GM10847 (cell line): Measurements from ENCODE around the gene GALNT12.

ENCODE experiments used
- POLR2A ChIP-seq: IDR thresholded peaks from 2 replicates; pipeline ENCODE4 v1.6.1; 2011; ENCODE audit not compliant: insufficient read length; ENCODE audit errors: extremely low read depth

GALNT12 gene

DNA sequence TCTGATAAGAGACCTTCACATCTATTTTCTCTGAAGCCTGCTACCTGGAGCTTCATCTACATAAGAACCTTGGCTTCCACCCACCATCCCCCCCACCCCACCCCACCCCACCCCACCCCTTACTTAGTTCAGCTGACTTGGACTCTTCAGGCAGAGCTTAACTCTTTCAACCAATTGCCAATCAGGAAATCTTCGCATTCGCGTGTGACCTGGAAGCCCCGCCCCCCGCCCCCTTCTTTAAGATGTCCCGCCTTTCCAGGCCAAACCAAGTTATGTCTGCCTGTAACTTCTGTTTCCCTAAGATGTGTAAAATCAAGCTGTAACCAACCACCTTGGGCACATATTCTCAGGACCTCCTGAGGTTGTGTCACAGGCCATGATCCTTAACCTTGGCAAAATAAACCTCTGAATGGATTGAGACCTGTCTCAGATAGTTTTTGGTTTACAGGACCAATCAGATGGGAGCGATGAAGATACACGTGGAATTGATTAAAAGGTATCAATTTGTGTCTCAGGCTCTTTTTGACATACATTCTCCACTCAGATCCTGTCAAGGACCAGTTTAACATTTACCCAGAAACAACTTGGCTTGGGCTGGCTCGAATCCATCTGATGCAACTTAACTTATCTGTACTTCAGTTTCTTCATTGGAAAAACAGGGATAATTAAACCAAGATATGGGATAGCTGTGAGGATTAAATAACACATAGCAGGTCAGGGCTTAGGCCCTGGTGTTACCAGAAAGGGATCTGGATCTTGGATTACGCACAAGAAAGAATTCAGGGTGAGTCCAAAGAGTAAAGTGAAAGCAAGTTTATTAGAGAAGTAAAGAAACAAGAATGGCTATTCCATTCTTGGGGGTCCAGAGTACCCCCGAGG is 43.6 kb downstream of the GALNT12 start:
- TF ChIP-seq POLR2A: no peak

DNA sequence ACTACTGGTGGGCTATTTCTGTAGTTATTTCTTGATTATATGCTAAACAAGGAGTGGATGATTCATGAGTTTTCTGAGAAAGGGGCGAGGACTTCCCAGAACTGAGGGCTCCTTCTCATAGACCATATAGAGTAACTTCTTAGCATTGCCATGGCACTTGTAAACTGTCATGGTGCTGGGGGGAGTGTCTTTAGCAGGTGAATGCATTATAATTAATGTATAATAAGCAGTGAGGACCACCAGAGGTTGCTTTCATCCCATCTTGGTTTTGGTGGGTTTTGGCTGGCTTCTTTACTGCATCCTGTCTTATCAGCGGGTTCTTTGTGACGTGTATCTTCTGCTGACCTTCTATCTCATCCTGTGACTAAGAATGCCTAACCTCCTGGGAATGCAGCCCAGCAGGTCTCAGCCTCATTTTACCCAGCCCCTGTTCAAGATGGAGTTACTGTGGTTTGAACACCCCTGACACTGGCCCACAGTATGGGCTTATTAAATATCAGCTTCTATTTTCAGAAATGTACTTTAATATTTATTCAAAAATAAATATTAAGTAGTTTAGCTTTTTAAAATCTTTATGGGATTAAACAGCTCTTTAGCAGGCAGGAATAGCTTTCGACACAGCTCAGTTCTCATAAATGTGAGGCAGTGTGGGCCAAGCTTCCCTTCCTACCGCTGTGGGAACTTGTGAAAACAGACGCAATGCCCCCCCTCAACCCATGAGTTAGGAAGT is 44.4 kb downstream of the GALNT12 start:
- TF ChIP-seq POLR2A: no peak

DNA sequence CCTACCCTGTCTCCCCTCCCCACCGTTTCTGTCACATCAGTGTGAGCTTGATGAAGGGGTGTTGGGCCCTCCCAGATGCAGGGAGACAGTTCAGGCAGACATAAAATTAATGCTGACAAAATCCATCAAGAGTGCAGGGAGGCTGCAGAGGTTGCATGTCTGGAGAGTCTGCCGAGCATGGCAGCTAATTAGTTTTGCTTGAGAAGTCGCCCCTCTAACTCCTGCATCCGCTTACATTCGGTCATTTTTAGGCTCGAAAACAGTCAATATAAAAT is 44.9 kb downstream of the GALNT12 start:
- no peak for TF ChIP-seq POLR2A

DNA sequence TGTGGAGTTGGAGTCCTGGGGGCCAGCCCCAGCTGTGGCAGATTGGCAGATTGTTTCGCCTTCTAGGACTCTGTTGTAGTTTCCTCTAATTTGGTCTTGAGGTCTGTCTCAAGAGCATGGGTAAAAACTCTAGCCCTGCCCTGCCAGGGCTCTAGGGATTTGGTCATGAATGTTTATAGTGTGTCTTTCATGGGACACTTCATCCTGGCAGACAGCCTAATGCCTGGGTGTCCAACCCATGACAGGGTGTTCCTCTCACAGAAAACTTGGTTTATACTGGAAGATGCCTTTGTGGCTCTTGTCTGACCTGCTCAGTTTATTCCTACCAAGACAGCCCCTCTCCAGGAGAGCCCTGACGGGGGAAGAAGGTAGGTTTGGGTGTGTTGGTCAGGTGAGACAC is 45.5 kb downstream of the GALNT12 start:
- no peak for TF ChIP-seq POLR2A

DNA sequence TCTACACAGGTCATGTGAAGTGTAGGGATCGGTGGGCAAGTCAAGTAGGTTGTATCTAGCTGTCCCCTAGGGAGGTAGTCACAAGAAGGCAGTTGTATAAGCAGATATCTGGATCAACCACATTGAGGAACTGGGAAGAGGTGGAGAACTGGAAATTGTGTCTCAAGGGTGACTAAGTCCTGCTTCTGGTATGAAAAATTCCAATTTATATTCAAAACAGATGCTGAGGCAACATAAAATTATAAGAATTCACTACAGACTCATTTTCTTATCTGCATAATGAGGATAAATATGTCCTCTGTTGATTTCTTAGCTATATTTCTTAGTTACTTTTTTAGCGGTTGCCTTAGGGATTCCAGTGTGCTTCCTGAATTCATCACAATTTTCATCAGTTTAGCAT is 46.8 kb downstream of the GALNT12 start:
- TF ChIP-seq POLR2A: no peak

DNA sequence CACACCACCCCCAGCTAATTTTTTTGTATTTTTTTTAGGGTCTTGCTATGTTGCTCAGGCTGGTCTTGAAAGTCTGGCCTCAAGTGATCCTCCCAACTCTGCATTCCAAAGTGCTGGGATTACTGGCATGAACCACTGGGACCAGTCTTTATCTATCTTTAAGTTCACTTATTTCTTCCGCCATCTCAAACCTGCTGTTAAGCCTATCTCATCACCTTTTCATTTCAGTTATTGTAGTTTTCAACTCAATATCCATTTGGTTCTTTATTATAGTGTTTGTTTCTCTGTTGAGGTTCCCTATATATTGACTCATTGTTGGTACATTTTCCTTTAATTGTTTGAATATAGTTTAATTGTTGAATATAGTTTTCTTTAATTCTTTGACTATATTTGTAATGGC is 48.1 kb downstream of the GALNT12 start:
- TF ChIP-seq POLR2A: no peak

DNA sequence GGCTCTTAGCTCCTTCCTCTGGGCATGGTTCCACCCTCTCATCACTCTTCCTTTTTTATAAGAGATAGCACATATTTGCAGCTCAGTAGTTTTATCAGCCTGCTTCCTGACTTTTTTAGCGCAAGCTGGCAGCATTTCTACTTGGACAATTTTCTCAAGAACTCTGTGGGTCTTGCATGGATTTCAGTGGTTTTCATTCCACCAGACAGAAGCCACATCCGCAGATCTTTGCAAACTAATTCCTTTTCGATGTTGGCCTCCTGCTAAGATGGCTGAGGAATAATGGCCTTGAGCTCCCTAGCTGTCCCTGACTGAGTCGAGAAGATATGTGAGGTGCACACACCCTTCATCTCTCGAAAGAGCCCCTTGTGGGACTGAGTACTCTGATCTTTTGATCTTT is 49.5 kb downstream of the GALNT12 start:
- no peak for TF ChIP-seq POLR2A

DNA sequence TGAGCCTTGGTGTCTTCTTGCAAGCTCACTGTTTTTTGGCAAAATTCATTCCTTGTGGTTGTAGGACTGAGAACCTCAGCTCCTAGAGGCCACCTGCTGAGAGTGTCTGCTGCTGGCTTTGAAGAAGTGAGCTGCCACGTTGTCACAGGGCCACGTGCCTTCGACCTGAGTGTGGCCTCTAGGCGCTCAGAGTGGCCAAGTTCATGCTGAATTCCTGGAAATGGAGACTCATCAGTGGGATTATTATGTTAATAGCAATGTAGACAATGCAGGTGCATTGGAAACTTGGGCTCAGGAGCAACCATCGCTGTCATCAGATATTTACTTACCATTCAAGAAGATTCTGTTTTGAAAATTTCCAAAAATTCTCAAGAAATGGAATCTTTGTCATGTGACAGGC is 52.5 kb downstream of the GALNT12 start:
- no peak for TF ChIP-seq POLR2A

DNA sequence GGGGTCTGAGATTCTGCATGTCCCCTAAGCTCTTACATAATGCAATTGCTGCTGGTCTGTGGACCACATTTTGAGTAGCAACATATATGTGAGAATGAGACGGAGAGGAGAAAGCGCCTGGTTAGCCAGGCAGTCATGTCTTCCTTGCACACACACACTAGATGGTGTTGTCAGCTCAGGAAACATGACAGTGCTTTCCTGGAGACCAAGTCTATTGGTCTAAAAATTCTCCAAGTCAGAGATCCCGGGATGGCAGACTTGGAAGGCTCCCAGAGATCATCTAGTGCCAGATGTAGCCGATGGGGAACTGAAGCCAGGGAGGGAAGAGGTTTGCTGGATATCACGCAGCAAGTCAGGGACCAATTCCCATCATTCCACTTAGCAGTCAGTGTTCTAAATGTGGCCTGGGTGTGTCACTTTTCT is 53.4 kb downstream of the GALNT12 start:
- TF ChIP-seq POLR2A: no peak

DNA sequence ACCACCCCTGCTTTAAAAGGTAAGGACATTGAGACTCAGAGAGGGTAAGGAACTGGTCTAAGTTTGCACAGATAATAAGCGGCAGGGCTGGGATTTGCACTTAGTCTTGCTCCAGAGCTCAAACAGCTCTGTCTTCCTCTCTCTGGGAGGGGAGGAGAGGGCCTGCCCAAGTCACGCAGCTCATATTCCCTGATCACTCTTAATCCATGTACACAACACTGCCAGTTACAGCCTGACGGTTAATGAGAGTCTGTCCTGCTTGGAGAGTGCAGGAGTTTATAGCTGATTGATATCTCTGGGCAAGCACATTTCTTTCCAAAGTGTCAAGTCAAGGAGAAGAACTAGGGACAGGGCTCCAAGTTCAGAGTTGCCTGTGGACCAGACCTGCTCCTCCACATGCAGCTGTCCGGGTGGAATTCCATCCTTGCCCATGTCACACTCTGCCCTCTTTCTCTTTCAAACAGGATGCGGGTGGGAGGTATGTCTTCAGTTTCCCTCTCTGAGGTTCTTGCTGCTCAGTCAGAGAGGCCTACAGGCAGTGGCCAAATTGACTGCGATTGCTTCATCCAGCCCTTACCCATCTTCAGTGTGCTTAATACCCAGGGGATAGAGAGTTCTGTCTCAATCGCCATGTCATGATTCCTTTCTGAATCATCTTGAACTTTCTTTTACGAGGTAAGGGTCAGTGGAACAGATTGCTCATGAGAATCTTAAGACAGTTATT is 54.5 kb downstream of the GALNT12 start:
- no peak for TF ChIP-seq POLR2A

DNA sequence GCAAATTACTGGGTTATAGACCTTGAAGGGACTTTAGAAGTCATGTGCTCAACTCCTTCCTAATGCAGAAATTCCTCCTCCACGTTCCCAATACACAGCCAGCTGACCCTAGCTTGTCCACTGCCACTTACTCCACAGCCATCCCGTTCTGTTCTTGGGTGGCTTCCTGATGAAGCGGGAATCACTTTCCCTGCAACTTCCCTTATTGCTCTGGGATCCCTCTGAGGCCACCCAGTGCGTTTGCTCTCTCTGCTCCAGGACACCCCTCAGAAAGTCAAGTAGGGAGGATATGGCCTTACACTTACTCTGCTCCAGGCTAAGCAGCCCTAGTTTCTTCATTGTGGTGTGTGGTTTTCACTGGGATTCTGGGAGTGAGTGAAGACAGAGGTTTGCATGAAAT is 55.5 kb downstream of the GALNT12 start:
- TF ChIP-seq POLR2A: no peak

DNA sequence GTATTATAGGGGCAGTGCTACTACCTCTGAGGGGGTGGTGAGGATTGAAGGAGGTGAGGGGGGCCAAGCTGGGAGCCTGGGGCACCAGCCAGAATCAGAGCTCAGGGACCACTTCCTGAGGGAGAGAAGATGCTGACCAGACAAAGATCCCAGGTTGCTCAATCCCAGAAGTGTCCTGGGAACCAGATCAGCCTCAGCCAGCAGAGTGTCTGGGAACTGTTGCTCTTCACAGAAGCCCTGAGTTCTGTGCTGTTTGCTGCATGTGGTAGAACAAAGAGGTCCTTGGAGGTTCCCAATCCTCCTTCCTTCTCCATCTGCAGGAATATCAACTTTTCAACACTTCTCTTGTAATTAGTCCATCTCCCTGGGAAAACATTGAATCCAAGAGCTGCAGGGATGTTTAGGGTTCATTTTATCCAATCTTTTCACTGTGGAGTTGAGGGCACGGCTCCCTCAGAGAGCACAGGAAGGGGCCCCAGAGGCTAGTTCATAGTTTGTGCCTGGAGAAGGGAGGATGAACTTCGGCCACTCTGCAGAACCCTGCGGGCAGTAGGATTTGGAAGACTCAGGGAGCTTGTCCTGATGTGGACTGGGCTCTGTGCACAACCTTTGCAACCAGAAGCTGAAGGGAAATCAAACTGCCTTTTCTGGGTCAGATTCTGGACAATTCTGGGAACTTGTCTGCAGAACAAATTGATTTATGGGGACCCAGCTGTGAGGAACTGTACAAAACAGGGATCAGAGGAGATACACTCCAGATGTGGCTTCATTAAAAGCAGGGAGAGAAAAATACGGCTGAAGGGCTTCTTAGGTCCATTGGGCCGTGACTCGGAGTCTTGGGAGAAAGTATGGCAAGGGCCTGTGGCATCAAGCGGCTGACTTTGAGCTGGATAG is 57.1 kb downstream of the GALNT12 start:
- TF ChIP-seq POLR2A: no peak

DNA sequence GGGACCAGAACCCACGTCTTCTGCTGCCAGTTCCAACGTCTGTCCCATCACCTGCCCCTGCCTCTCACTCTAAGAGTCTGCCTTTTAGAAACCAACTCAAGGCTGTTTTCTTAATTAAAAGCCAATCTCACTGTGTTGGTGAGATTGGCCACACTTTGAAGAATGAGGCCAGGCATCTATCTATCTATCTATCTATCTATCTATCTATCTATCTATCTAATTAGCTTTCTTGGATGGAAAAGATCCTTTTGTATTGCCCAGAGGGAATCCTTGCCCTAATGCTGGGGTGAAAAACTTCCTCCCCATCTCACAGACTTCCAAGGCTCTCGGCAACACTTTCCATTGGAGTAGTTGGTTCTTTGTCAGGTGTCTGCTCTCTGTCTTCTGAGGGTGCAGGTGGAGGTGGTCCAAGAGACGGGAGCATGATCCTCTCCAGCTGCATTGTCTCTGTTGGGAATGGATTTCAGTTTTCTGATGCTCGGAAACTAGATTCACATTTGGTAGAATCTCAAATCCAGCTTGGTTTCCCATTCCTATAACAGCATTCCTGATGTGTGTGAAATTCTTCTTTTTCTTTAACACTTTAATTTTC is 57.9 kb downstream of the GALNT12 start:
- no peak for TF ChIP-seq POLR2A

DNA sequence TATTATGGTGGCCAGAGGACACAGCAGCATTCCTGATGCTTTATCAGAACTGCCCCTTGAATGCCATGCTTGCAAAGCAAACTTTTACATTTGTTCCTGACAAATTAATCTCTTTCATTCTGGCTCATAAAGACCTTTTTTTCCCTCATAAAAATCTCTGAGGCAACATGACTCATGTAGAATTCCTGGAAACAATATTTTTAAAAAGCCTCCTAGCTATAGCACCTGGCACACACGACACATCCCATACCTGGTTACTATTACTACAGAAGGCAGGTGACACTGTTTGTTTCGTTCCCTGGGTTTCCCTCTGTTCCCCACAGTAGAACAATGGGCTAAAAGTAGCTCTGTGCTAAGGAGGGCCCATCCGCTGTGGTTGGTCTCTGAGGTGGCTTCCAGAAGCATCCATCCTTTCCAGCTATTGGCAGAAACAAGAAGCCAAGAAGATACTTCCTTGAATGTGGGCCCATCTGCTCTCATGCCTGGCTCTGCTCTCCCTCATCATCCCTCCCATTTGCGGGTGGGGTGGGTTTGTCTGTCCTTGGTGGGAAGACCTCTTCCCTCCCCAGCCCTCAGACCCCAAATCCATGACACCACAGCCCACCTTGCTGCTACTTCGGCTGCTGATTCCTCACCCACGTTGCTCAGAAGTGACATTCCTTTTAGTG is 59.1 kb downstream of the GALNT12 start:
- TF ChIP-seq POLR2A: no peak
